H7 (cell line): ENCODE measurements around the gene SNX1. TPM values are rescaled to one million over a fixed set of nuclear protein-coding genes. Genes with fewer than 3 reads are reported as not detected.
"Not testable (repeated sequence)": the region's sequence is repeated elsewhere in the genome, so short reads cannot be mapped to it uniquely, and the experiment has no call there.

Source experiments
- DNase-seq: peaks from one replicate; pipeline ENCODE4 v3.0.0; 2012
- H3K27me3 ChIP-seq: 2 replicates; pipeline ENCODE4 v1.6.0; 2011; ENCODE audit warnings: mild to moderate bottlenecking, low read length; ENCODE audit not compliant: control insufficient read depth, insufficient read depth
- H3K36me3 ChIP-seq: replicated peaks from 2 replicates; pipeline ENCODE4 v1.5.1; 2011; ENCODE audit warnings: low read length; ENCODE audit not compliant: control insufficient read depth, insufficient read depth
- H3K4me3 ChIP-seq: 2 replicates; pipeline ENCODE4 v1.5.1; 2011; ENCODE audit warnings: low read depth, mild to moderate bottlenecking, control low read depth, low read length, moderate library complexity; ENCODE audit not compliant: insufficient read depth
- total RNA-seq: library from RNA; depleted of rRNA; stranded (reverse); fragments of >200 nt; shearing (Covaris generic); gene quantifications from 2 replicates; pipeline ENCODE4 v1.2.3, GENCODE V29; 2014; rRNA removed

Gene SNX1, protein sequence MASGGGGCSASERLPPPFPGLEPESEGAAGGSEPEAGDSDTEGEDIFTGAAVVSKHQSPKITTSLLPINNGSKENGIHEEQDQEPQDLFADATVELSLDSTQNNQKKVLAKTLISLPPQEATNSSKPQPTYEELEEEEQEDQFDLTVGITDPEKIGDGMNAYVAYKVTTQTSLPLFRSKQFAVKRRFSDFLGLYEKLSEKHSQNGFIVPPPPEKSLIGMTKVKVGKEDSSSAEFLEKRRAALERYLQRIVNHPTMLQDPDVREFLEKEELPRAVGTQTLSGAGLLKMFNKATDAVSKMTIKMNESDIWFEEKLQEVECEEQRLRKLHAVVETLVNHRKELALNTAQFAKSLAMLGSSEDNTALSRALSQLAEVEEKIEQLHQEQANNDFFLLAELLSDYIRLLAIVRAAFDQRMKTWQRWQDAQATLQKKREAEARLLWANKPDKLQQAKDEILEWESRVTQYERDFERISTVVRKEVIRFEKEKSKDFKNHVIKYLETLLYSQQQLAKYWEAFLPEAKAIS
- total RNA-seq: 19.1 and 19.4 TPM in 2 replicates

DNA sequence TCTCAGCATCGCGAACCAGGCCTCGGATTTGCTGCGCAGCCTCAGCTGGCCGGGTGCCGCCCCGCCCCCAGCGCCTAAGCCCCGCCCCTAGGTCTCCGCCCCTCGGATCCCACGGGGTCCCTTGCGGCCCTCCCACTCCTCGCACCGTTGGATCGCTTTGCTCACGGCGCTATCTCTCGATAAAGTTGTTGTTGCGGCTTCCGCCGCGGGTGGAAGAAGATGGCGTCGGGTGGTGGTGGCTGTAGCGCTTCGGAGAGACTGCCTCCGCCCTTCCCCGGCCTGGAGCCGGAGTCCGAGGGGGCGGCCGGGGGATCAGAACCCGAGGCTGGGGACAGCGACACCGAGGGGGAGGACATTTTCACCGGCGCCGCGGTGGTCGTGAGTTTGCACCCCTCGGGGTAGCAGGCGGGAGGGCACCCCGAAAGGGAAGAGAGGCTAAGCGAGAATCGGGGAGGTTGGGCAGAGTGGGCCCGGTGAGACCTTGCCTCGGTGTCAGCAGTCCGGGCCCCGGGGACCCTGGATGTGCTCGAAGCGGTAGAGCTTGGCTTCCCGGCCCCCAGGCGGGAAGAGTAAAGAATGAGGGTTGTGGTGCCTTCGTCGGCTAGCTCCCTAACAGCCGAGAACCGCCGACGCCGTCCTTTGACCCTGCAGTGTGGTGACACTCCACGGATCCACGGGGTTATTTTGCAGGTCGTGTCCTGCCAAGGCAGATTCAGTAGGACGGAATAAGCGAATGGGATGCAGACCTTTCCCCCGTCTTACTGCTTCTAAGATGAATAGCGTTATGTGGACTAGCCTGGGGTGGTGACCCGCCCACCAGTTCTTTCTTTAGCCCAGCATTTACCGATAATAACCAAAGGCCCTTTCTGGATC is at the start of gene SNX1:
SNX1 (plus strand) TSS at position 188 of the 873 bp plus-strand sequence; CDS start at position 220, 32 bp downstream.
- DNase-seq: peak; percentile 96
- Histone ChIP-seq H3K36me3 (no peaks in the 10 kb centered on the region; the same call in 1 of the 2 replicates), H3K27me3 (no peaks in the 10 kb centered on the region), H3K4me3 (peak within 1 kb of the TSS; percentile 83)

DNA sequence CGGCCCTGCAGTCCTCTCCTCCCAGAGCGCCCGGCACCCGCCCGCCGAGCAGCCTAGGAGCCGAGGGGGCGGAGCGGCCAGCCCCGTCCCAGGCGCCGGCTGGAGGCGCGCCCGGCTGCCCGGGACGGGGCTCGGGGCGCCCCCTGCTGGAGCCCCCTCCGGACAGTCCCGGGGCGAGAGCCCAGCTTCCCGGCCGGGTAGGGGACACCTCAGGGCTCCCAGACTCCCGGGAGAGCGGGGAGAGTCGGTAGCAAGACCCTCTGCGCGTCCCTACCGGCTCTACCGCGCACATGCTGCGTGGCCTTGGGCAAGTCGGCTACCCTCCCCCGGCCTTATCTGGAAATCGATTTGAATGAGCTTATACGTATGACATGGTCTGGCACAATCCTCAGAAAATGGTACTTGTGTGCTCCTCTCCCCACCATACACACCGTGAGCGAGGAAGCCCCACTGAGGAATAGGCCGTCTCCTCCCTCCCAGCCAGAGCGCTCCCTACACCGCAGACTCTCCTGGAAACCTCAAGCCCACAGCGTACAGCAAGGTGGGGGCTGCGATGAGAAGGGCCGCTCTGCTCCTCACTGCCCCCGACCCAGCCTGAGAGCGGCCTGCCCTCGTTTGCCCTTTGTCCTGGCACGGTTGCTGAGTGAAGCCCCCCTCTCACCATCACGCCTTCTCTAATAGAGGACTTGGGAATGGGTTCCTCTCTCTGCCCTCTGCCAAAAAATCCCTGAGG is 49.2 kb upstream of the SNX1 start, which contains the start of gene DAPK2:
DAPK2 (minus strand) TSS at position 65 of the 733 bp plus-strand sequence. CDS start 6,224 bp downstream, outside the sequence.
- peak; percentile 98 for DNase-seq
- H3K4me3 ChIP-seq: peak within 1 kb of the TSS; percentile 41
- H3K36me3 ChIP-seq: no peaks in the 10 kb centered on the region
- peaks cover 36% of the 10 kb centered on the region for H3K27me3 ChIP-seq

DNA sequence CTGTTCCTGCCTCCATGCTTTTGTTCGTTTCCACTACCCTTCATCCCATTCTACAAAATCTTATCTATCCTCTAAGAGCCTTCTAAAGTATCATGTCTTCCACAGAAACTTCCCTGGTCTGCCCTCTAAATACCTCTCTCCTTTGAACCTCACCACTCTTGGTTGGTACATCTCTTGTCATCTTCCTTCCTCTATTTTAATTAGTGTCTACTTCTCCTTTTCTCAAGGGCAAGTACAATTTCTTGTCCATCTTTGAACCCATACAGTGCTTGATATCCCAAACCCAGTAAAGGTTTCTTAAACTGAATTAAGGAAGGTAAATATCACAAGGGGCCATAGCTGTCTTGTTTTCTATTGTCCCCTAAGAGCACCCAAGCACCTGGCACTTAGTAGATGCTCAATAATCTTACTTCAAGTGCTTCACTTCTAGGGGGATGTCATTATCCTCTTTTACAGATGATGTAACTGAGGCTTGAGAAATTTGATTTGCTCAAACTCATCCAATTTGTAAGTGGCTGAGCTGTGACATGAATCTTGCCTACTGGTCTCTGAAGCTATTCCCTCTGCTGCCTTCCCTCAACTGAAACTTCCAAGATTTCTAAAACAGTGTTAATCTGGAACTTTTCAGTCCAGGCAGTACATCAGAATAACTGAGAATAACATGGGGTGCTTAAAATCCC is 46.9 kb upstream of the SNX1 start:
- Histone ChIP-seq H3K27me3 (peaks cover 36% of the 10 kb centered on the region), H3K4me3 (no peak overlapping the region), H3K36me3 (no peaks in the 10 kb centered on the region)
- no peak for DNase-seq

DNA sequence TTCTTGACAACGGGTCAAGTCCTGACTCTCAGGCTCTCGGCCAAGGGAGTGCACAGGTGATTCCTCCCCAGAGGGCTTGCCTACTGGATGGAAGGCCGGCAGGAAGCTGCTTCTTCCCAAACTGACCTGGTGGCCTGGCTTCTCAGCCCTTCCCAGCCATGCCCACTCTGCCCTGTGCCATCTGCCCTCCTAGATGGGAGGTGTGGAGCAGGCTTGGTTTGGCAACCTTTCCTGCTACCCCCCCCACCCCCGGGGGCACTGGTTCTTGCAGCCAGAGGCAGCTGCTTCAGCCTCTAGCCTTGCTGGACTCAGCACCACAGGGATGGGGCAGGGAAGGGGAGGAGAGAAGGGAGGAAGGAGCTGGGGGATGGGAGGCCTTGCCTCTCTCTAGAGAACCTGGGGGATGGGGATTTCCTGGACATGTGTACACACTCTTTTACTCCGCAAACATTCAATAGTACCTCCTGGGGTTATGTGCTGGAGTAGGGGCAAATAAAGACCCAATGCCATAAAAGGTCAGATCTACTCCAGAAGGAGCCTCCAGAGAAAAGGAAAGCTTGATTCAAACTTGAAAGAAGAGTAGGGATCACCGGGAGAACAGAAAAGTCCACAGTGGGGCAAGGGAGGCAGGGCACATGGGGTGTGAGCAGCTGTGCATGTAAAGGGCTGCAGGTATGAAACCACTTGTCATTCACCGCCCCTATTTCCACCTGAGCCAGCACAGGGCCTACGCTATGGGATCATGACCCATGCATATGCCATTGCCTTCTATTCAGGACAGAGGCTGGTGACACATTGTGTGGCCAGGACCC is 45.3 kb upstream of the SNX1 start:
- no peak overlapping the region for H3K4me3 ChIP-seq
- H3K36me3 ChIP-seq: no peaks in the 10 kb centered on the region
- H3K27me3 ChIP-seq: peaks cover 23% of the 10 kb centered on the region
- DNase-seq: peak; percentile 59

DNA sequence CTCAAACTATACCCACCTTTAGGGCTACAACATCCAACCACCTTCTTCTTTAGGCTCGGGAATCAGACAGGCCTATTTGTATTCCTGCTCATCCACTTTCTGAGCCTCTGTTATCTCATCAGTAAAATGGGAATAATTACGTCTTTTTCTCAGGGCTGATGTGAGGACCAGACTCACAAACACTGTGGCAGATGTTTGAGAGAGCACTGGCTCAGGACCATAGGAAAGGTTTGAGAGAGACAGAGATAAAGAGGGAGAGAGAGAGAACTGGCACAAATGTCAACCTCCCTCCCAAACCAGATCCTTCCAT is 44.7 kb upstream of the SNX1 start:
- Histone ChIP-seq H3K27me3 (peaks cover 17% of the 10 kb centered on the region), H3K4me3 (no peak overlapping the region), H3K36me3 (no peaks in the 10 kb centered on the region)
- DNase-seq: no peak

DNA sequence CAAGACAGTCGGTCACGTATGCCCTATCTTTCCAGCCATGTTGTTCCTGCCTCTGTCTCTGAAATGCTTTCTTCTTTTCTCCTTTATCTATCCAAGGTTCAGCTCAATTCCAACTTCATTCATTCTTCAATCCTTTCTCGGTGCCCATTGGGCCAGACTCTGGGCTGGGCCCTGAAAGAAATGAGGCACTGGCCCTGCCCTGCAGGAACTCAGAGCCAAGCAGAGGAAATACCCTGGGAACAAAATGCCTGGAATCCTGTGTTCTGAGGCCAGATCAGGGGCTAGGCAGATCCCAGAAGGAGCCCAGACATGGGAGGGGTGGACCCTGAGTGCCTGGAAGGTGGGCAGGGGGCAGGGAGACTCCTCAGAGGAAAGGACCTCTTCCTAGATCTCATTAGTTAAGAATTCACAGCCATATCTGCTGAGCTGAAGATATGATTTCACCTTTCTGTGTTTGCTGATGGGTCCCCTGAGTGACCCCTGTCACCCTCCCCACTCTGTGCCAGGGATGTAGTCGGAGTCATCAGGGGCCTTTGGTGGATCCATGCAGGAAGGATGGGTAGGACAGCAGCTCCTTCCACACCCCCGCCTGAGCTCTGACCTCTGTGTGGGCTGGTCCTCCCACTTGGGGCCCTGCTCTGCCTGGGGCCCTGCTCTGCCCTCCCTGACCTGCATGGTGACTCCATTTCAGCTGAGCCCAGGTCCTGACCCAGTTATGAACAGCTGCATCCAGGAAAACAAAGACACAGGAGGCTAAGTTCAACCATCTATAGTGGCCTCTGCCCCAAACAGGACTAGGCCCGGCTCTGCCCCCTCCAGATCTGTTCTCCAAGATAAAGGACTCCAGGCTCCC is 44.1 kb upstream of the SNX1 start:
- Histone ChIP-seq H3K36me3 (no peaks in the 10 kb centered on the region), H3K4me3 (no peak overlapping the region), H3K27me3 (peaks cover 15% of the 10 kb centered on the region)

DNA sequence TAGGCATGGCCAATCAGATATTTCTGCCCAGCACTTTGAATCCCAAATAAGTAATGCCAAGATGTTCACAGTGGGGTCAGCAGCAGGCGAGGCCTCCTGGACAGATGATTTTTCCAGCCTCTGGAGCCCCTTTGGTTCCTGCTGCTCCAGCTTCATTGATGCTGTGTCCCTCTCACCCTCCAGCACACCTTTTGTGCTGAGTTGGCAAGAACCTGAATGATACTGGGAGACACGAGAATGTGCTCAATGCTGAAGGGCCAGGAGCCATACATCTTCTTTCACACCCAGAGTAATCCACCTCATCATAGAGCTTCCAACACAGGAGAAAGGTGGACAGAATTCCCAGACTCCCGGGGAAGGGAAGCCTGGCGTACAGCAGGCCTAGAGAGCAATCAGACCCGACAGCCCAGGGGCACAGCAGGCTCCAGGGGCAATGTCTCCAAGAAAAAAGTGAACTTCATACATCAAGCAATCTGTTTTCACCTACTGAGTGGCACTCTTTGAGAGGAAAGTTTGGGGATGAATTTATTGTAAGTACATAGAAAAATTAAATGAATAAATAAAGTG is 42.8 kb upstream of the SNX1 start:
- no peak overlapping the region for H3K4me3 ChIP-seq
- H3K36me3 ChIP-seq: no peaks in the 10 kb centered on the region
- DNase-seq: no peak
- peaks cover 3% of the 10 kb centered on the region; the same call in 1 of the 2 replicates for H3K27me3 ChIP-seq

More for the DNA sequence above, 44.1 kb upstream of the SNX1 start:
- DNase-seq: no peak

DNA sequence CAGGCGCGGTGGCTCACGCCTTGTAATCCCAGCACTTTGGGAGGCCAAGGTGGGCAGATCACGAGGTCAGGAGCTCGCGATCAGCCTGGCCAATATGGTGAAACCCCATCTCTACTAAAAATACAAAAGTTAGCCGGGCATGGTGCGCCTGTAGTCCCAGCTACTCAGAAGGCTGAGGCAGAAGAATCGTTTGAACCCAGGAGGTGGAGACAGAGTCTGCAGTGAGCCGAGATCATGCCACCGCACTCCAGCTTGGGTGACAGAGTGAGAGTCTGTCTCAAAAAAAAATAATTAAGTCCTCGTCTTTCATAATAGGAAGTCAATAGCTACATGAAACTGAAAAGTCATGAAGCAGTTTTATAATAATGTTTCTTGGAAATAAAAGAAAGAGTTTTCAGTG is 42.1 kb upstream of the SNX1 start:
- H3K36me3 ChIP-seq, DNase-seq, H3K27me3 ChIP-seq, H3K4me3 ChIP-seq: not testable (repeated sequence)

DNA sequence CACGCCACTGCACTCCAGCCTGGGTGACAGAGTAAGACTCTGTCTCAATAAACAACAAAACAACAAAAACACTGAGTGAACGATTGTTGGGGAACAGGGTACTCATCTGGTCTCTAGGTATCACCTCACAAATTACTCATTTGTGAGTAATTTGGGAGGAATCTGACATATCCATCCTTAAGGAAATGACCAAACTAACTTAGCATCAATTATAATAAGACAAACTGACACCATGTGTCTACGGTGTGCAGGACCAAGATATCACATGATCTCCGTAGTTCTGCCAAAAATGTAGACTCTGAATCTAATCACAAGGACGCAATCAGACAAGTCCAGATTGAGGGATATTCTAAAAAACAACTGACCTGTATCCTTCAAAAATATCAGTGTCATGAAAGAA is 37.5 kb upstream of the SNX1 start:
- no peaks in the 10 kb centered on the region for H3K27me3 ChIP-seq
- no peak for DNase-seq
- no peaks in the 10 kb centered on the region for H3K36me3 ChIP-seq
- H3K4me3 ChIP-seq: no peak overlapping the region

DNA sequence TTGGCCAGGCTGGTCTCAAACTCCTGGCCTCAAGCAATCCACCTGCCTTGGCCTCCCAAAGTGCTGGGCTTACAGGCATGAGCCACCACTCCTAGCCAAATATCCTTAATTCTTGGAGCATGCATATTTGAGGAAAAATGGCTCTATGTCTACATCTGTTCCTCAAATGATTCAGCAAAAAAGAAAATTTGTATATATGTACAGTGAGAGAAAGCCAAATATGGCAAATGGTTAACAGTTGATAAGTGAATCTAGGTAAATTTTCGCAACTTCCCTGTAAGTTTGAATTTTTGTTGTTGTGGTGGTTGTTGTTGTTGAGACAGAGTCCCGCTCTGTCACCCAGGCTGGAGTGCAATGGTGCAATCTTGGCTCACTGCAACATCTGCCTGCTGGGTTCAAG is 36.7 kb upstream of the SNX1 start:
- H3K36me3 ChIP-seq, DNase-seq, H3K27me3 ChIP-seq, H3K4me3 ChIP-seq: not testable (repeated sequence)

DNA sequence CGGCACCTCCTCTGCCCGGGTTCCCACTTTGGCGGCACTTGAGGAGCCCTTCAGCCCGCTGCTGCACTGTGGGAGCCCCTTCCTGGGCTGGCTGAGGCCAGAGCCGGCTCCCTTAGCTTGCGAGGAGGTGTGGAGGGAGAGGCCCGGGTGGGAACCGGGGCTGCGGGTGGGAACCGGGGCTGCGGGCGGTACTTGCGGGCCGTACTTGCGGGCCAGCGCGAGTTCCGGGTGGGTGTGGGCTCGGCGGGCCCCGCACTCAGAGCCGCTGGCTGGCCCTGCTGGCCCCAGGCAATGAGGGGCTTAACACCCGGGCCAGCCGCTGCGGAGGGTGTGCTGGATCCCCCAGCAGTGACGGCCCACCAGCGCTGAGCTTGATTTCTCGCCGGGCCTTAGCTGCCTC is 35.1 kb upstream of the SNX1 start:
- no peaks in the 10 kb centered on the region for H3K27me3 ChIP-seq
- H3K36me3 ChIP-seq: no peaks in the 10 kb centered on the region
- no peak overlapping the region for H3K4me3 ChIP-seq
- DNase-seq: no peak

DNA sequence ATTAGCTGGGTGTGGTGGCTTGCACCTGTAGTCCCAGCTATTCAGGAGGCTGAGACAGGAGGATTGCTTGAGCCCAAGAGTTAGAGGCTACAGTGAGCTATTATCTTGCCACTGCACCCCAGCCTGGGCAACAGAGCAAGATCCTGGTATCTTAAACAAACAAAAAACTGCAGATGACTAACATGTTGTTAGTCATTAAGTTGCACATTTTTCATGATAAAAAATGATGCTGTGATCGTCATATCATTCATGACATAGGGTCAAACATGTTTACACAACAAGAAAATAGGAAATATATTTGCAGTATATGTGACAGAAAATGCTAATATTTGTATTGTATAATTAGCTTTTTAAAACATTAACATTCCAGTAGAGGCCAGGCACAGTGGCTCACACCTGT is 29.3 kb upstream of the SNX1 start:
- Histone ChIP-seq H3K4me3 (no peak overlapping the region), H3K36me3 (peaks cover 2% of the 10 kb centered on the region), H3K27me3 (no peaks in the 10 kb centered on the region)
- no peak for DNase-seq
